Astrocyte (in vitro differentiated cells and primary cell): ENCODE measurements around the gene C2orf76. TPM values are rescaled to one million over a fixed set of nuclear protein-coding genes. Genes with fewer than 3 reads are reported as not detected.

Experiments used
- DNase-seq: peaks from one replicate; pipeline ENCODE4 v3.0.0-alpha.2; 2010; ENCODE audit warnings: low read depth
- FAIRE-seq: peaks from 2 replicates; lab custom pipeline; 2011; peaks lifted over from hg19 to GRCh38; lab: Jason Lieb, UNC
- H2AFZ ChIP-seq: 2 replicates; pipeline ENCODE4 v1.6.0; 2012; ENCODE audit warnings: low read depth, low read length, inconsistent platforms
- H3K27ac ChIP-seq: 2 replicates; pipeline ENCODE4 v1.5.1; 2011; ENCODE audit warnings: low read depth, low read length, inconsistent platforms
- H3K27me3 ChIP-seq: 2 replicates; pipeline ENCODE4 v1.6.0; 2011; ENCODE audit warnings: low read length, inconsistent platforms; ENCODE audit not compliant: insufficient read depth
- H3K36me3 ChIP-seq: 2 replicates; pipeline ENCODE4 v1.5.1; 2011; ENCODE audit warnings: low read length, inconsistent platforms; ENCODE audit not compliant: insufficient read depth
- H3K4me1 ChIP-seq: 2 replicates; pipeline ENCODE4 v1.5.1; 2011; ENCODE audit warnings: low read length, inconsistent platforms; ENCODE audit not compliant: insufficient read depth
- H3K4me2 ChIP-seq: 2 replicates; pipeline ENCODE4 v1.6.0; 2012; ENCODE audit warnings: low read length, inconsistent platforms
- H3K4me3 ChIP-seq: 2 replicates; pipeline ENCODE4 v1.5.1; 2011; ENCODE audit warnings: low read depth, mild to moderate bottlenecking, low read length, inconsistent platforms; ENCODE audit not compliant: insufficient read depth
- H3K79me2 ChIP-seq: 2 replicates; pipeline ENCODE4 v1.6.0; 2012; ENCODE audit warnings: mild to moderate bottlenecking, low read length, inconsistent platforms; ENCODE audit not compliant: insufficient read depth
- H3K9ac ChIP-seq: 2 replicates; pipeline ENCODE4 v1.6.0; 2012; ENCODE audit warnings: mild to moderate bottlenecking, low read length, inconsistent platforms
- H3K9me3 ChIP-seq: 2 replicates; pipeline ENCODE4 v1.5.1; 2012; ENCODE audit warnings: low read depth, mild to moderate bottlenecking, low read length, inconsistent platforms; ENCODE audit not compliant: insufficient read depth
- H4K20me1 ChIP-seq: 2 replicates; pipeline ENCODE4 v1.6.0; 2012; ENCODE audit warnings: low read length, inconsistent platforms; ENCODE audit not compliant: insufficient read depth
- H3K27ac Mint-ChIP-seq: one replicate; pipeline ENCODE4 v1.8.0; 2021; ENCODE audit warnings: mild to moderate bottlenecking, mixed read lengths; ENCODE audit not compliant: unreplicated experiment
- H3K27me3 Mint-ChIP-seq: one replicate; pipeline ENCODE4 v1.8.0; 2021; ENCODE audit warnings: low read depth, mixed read lengths; ENCODE audit not compliant: unreplicated experiment
- H3K36me3 Mint-ChIP-seq: one replicate; pipeline ENCODE4 v1.8.0; 2021; ENCODE audit warnings: low read depth, mixed read lengths; ENCODE audit not compliant: unreplicated experiment
- H3K4me1 Mint-ChIP-seq: one replicate; pipeline ENCODE4 v1.8.0; 2021; ENCODE audit warnings: low read depth, mixed read lengths; ENCODE audit not compliant: unreplicated experiment
- H3K4me3 Mint-ChIP-seq: one replicate; pipeline ENCODE4 v1.8.0; 2021; ENCODE audit warnings: mild to moderate bottlenecking, moderate library complexity, mixed read lengths; ENCODE audit not compliant: unreplicated experiment
- H3K9me3 Mint-ChIP-seq: one replicate; pipeline ENCODE4 v1.8.0; 2021; ENCODE audit warnings: mild to moderate bottlenecking, mixed read lengths; ENCODE audit not compliant: unreplicated experiment
- CTCF ChIP-seq: IDR thresholded peaks from 2 replicates; pipeline ENCODE4 v1.5.1; 2011; ENCODE audit warnings: low read depth, mild to moderate bottlenecking, inconsistent platforms, low read length, moderate library complexity; ENCODE audit not compliant: insufficient read depth
- EZH2 ChIP-seq: IDR thresholded peaks from 2 replicates; pipeline ENCODE4 v1.6.1; 2012; ENCODE audit warnings: mild to moderate bottlenecking, low read length, inconsistent platforms; ENCODE audit not compliant: insufficient read depth
- total RNA-seq: library from RNA; stranded (reverse); gene quantifications from 2 replicates; pipeline ENCODE4 v1.2.1, GENCODE V29; 2021

C2orf76 gene
- total RNA-seq, 1 donor from 2014 or later, result 9.2 TPM

GRCh38 chr2:119359774-119360173 lies 6.9 kb downstream of the C2orf76 start:
- Mint-ChIP-seq H3K9me3 (peaks cover 4% of the 10 kb centered on the region), H3K4me1 (no peaks in the 10 kb centered on the region), H3K27ac (no peak overlapping the region), H3K27me3 (no peaks in the 10 kb centered on the region), H3K36me3 (peaks cover 3% of the 10 kb centered on the region), H3K4me3 (no peak overlapping the region)
- Histone ChIP-seq H4K20me1 (peaks cover 13% of the 10 kb centered on the region), H3K27me3 (no peaks in the 10 kb centered on the region), H3K4me1 (no peaks in the 10 kb centered on the region), H3K36me3 (no peaks in the 10 kb centered on the region), H3K4me3 (no peak overlapping the region), H3K9me3 (no peaks in the 10 kb centered on the region), H3K27ac (no peak overlapping the region), H3K9ac (no peak overlapping the region), H2AFZ (no peak overlapping the region), H3K4me2 (no peak overlapping the region), H3K79me2 (peaks cover 11% of the 10 kb centered on the region)
- TF ChIP-seq EZH2 (no peak), CTCF (no peak)
- DNase-seq (no peak), FAIRE-seq (no peak)

GRCh38 chr2:119354860-119355259 lies 11.8 kb downstream of the C2orf76 start:
- Histone ChIP-seq H3K9ac (no peak overlapping the region), H2AFZ (no peak overlapping the region), H3K27ac (no peak overlapping the region), H3K79me2 (peaks cover 4% of the 10 kb centered on the region), H3K4me3 (no peak overlapping the region), H3K9me3 (no peaks in the 10 kb centered on the region), H4K20me1 (peaks cover 17% of the 10 kb centered on the region), H3K4me2 (no peak overlapping the region), H3K27me3 (no peaks in the 10 kb centered on the region), H3K36me3 (no peaks in the 10 kb centered on the region), H3K4me1 (no peaks in the 10 kb centered on the region)
- DNase-seq (no peak), FAIRE-seq (no peak)
- Mint-ChIP-seq H3K4me3 (no peak overlapping the region), H3K27me3 (no peaks in the 10 kb centered on the region), H3K4me1 (no peaks in the 10 kb centered on the region), H3K27ac (no peak overlapping the region), H3K36me3 (peaks cover 3% of the 10 kb centered on the region), H3K9me3 (peaks cover 4% of the 10 kb centered on the region)
- TF ChIP-seq EZH2, result no peak
- no peak for TF ChIP-seq CTCF

GRCh38 chr2:119352357-119352756 lies 14.3 kb downstream of the C2orf76 start:
- Histone ChIP-seq H3K4me1 (no peaks in the 10 kb centered on the region), H3K27me3 (no peaks in the 10 kb centered on the region), H3K36me3 (no peaks in the 10 kb centered on the region), H3K9me3 (no peaks in the 10 kb centered on the region), H3K27ac (no peak overlapping the region), H4K20me1 (peaks cover 17% of the 10 kb centered on the region), H3K79me2 (peaks cover 4% of the 10 kb centered on the region), H3K4me2 (no peak overlapping the region), H3K9ac (no peak overlapping the region), H3K4me3 (no peak overlapping the region), H2AFZ (no peak overlapping the region)
- no peak overlapping the region for H3K27ac Mint-ChIP-seq
- DNase-seq, result no peak
- H3K4me1 Mint-ChIP-seq, result no peaks in the 10 kb centered on the region
- no peaks in the 10 kb centered on the region for H3K27me3 Mint-ChIP-seq
- peaks cover 4% of the 10 kb centered on the region for H3K9me3 Mint-ChIP-seq
- TF ChIP-seq EZH2 (no peak), CTCF (no peak)
- no peak overlapping the region for H3K4me3 Mint-ChIP-seq
- H3K36me3 Mint-ChIP-seq, result peaks cover 3% of the 10 kb centered on the region
- FAIRE-seq, result no peak
